Immature natural killer cell (primary cell): Measurements from ENCODE around the gene GLRX2. TPM values are rescaled to one million over a fixed set of nuclear protein-coding genes. Genes with fewer than 3 reads are reported as not detected.
"Not testable (repeated sequence)": the region's sequence is repeated elsewhere in the genome, so short reads cannot be mapped to it uniquely, and the experiment has no call there.

Experiments used
- DNase-seq, 3 donors: peaks; one replicate each; pipeline ENCODE4 v3.0.0; 2022; ENCODE audit warnings: mixed read lengths in 1 of 3
- H3K27ac Mint-ChIP-seq, 6 donors: one replicate each; pipeline ENCODE4 v1.8.0; 2020; ENCODE audit warnings: mixed read lengths in 6 of 6, mild to moderate bottlenecking in 5 of 6, inconsistent platforms in 4 of 6, moderate library complexity in 3 of 6
- H3K27me3 Mint-ChIP-seq, 3 donors: one replicate each; pipeline ENCODE4 v1.8.0; 2020 to 2021; ENCODE audit warnings: low read depth in 3 of 3, mild to moderate bottlenecking in 3 of 3, mixed read lengths in 3 of 3, moderate library complexity in 3 of 3, inconsistent platforms in 1 of 3
- H3K36me3 Mint-ChIP-seq, 3 donors: one replicate each; pipeline ENCODE4 v1.8.0; 2020; ENCODE audit warnings: mixed read lengths in 3 of 3, inconsistent platforms in 2 of 3, mild to moderate bottlenecking in 2 of 3
- H3K4me1 Mint-ChIP-seq, 2 donors: one replicate each; pipeline ENCODE4 v1.8.0; 2020; ENCODE audit warnings: inconsistent platforms in 2 of 2, mild to moderate bottlenecking in 2 of 2, mixed read lengths in 2 of 2, moderate library complexity in 1 of 2
- H3K4me3 Mint-ChIP-seq, 5 donors: one replicate each; pipeline ENCODE4 v1.8.0; 2020; ENCODE audit warnings: mild to moderate bottlenecking in 5 of 5, mixed read lengths in 5 of 5, inconsistent platforms in 3 of 5, moderate library complexity in 3 of 5
- H3K9me3 Mint-ChIP-seq, 6 donors: one replicate each; pipeline ENCODE4 v1.8.0; 2020; ENCODE audit warnings: mild to moderate bottlenecking in 6 of 6, mixed read lengths in 6 of 6, inconsistent platforms in 4 of 6, moderate library complexity in 3 of 6
- polyA plus RNA-seq, 3 donors: library from polyadenylated mRNA; unstranded; fragments of 300-500 nt; fragmentation: Illumina TruSeq; gene quantifications; one replicate each; pipeline ENCODE4 v1.2.3, GENCODE V29; 2021

Gene GLRX2
- polyA plus RNA-seq, 3 donors from 2014 or later, result 12.6 to 21.2 (median 17.5) TPM

DNA sequence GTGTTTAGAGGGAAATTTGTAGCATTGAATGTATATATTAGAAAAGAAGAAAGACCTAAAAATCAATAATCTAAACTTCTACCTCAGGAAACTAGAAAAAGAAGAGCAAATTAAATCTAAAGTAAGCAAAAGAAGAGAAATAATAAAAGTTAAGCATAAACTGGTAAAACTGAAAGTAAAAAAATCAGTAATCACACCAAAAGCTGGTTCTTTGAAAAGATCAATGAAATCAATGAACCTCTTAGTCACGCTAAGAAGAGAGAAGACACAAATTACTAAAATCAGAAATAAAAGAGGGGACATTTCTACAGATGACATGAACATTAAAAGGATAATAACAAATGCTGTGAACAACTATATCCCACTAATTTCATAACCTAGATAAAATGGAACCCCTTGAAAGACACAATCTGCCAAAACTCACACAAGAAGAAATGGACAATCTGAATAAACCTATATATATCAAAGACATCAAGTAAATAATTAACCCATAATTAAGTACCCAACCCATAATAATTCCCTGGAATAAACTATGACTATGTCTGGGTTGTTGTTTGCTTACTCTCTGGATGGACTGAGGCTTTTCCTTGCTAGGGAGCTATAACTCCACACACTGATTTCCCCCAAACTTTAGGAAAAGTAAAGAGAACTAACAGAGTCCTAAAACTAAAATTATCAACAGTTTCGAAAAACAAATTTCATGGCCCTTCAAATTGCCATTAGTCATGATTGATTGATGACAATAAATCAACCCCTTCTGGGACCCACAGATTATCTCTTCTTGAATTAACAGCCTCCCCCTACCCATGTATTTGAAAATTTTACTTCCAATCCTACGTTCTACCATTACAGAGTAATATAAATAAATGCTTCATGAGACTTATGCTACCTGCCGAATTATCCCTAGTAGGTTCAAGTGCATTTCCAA lies 13.9 kb upstream of the GLRX2 start:
- DNase-seq, result no peak
- Mint-ChIP-seq H3K9me3 (no peaks in the 10 kb centered on the region), H3K36me3 (no peaks in the 10 kb centered on the region), H3K4me3 (peak overlapping the region in 1 of 5 donors; percentile 6), H3K27me3 (peaks cover 4 to 7% (median 5%) of the 10 kb centered on the region in 3 donors), H3K27ac (peak overlapping the region in 2 of 6 donors; percentile 9 to 14), H3K4me1 (peaks cover 27 to 39% of the 10 kb centered on the region in 2 donors)

DNA sequence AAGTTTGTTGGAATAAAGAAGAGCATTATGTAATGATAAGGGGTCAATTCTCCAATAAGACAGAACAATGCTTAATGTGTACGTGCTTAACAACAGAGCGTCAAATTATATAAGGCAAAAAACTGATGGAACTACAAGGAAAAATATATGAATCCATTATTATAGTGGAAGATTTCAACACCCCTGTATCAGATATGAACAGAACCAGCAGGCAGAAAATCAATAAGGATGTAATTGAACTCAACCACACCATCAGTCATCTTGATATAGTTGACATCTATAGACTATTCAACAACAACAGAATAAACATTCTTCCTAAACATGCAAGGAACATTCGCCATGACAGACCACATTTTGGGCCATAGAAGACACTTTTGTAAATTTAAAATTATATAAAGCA lies 13.0 kb upstream of the GLRX2 start:
- Mint-ChIP-seq H3K27ac (no peak overlapping the region), H3K27me3 (peaks cover 4 to 7% (median 5%) of the 10 kb centered on the region in 3 donors), H3K36me3 (no peaks in the 10 kb centered on the region), H3K4me3 (no peak overlapping the region), H3K9me3 (no peaks in the 10 kb centered on the region), H3K4me1 (peaks cover 18 to 30% of the 10 kb centered on the region in 2 donors)
- no peak for DNase-seq

DNA sequence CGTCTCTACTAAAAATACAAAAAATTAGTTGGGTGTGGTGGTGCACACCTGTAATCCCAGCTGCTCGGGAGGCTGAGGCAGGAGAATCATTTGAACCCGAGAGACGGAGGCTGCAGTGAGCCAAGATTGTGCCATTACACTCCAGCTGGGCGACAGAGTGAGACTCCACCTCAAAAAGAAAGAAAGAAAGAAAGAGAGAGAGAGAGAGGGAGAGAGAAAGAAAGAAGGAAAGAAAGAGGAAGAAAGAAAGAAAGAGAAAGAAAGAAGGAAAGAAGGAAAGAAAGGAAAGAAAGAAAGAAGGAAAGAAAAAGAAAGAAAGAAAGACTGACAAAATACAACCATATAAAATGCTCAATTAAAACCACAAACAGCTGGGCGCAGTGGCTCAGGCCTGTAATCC lies 12.0 kb upstream of the GLRX2 start:
- H3K27me3 Mint-ChIP-seq, H3K9me3 Mint-ChIP-seq, H3K36me3 Mint-ChIP-seq, H3K4me3 Mint-ChIP-seq, H3K27ac Mint-ChIP-seq, DNase-seq: not testable (repeated sequence)
- peaks cover 8 to 20% of the 10 kb centered on the region in 2 donors for H3K4me1 Mint-ChIP-seq

DNA sequence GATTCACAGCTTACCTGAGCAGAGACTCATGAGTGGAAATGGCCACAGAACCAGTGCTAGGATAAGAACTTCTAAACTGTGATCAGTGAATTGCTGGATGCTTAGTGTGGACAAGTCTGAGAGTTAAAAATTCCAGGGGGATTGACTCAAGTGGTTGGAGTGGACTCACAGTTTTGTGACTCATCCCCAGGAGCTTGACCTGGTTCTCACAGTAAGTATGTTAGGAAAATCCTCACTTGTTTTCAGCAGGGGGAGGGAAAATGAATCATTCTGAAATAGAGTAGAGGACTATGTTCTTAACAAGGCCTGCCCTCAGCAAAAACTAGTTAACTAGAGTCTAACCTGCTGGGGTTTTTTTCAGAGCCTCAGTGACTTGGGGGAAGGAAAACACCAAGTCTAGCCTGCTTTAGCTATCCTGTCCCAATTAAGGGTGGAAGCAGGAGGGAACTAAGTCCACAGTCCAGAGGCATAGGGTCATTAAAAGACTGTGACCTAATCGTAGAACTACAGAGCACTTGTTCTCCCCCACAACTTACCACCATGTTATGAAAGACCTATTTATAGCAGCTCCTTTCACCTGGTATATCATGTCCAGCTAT lies 10.5 kb upstream of the GLRX2 start:
- no peak for DNase-seq
- Mint-ChIP-seq H3K9me3 (no peaks in the 10 kb centered on the region), H3K4me3 (no peak overlapping the region)

DNA sequence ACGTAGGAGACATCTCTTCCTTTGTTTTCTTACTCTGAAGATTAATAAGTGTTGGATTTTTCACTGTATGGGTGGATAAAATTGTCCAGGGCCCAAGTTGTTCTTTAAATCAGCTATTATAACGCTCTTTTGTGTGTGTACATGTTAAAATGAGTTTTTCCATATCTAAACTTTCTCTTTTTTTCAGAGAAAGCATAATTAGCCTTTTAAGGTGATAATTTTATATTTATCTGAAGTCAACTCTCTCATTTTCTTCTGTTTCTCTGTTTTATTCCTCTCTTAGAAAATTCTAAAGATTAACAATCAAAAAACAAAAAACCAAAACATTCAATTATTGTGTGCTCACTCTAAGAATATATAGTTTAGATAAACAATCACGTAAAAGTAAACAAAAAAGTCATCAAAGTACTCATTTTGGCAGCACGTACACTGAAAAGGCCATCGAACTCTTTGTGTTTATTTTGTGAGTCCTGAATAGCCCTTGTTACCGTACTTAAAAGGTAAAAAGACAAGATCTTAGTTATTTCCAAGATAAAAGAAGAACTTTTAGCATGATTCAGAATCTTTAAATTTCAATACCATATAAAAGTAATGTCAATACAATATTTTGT lies 9.4 kb upstream of the GLRX2 start:
- Mint-ChIP-seq H3K4me1 (no peaks in the 10 kb centered on the region), H3K27ac (no peak overlapping the region), H3K36me3 (no peaks in the 10 kb centered on the region), H3K4me3 (no peak overlapping the region), H3K27me3 (peaks cover 1 to 3% (median 2%) of the 10 kb centered on the region in 3 donors), H3K9me3 (no peaks in the 10 kb centered on the region)
- DNase-seq, result no peak

More for the DNA sequence above, 10.5 kb upstream of the GLRX2 start:
- peaks cover 0 to 6% of the 10 kb centered on the region in 2 donors for H3K4me1 Mint-ChIP-seq
- H3K27me3 Mint-ChIP-seq, result peaks cover 1 to 4% (median 2%) of the 10 kb centered on the region in 3 donors
- no peak overlapping the region for H3K27ac Mint-ChIP-seq
- no peaks in the 10 kb centered on the region for H3K36me3 Mint-ChIP-seq

DNA sequence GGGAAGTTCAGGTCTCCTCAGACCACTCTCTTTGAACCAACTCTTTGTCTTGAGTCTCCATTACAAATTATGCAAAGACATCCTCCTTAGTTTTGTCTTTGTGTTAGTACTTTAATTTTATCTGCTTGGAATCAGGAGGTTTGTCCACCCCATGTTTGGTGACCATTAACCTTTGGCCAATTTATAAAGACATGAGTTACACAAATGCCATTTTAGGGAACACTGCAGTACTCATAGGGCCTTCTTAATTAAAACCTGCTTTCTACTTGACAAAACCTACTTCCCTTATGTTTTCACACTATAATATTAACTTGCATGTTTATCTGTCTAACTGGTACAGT lies 8.7 kb upstream of the GLRX2 start:
- H3K27ac Mint-ChIP-seq, result no peak overlapping the region
- H3K9me3 Mint-ChIP-seq, result no peaks in the 10 kb centered on the region
- H3K4me1 Mint-ChIP-seq, result no peaks in the 10 kb centered on the region
- no peak overlapping the region for H3K4me3 Mint-ChIP-seq
- DNase-seq, result no peak
- H3K36me3 Mint-ChIP-seq, result no peaks in the 10 kb centered on the region
- peaks cover 1 to 4% (median 3%) of the 10 kb centered on the region in 3 donors for H3K27me3 Mint-ChIP-seq

DNA sequence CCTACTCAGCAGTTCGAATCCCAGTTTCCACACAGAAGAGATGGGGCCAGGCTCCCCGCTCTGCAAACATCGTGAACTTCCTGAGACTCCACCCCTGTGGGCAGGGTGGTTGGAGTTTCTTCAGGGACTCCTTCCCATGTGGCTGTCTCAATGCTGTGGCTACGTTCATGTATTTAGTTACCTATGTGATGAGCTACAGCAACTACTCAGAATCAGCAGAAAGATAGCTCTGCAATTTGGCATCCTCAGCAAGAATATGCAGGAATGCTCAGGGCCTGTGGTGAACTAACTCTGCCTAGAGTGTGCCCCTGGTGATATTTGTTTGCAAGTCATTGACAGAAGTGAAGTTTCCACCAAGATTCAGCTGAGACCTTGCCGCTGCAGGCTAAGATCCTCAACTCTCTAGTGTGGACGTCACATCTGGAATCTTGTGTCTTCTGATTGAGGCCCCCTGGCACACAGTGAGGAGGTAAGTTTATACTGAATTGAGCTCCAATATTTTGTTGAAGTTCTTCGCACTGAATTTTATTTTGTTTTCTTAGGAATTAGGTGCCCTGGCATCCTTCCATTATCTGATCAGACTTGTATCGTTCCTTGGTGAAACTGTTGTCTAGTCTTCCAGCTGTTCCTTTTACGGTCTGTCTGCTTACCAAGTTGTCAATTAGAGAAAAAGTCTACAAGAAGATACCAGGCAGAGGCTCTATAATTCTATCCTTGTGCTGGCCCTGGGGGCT lies 8.2 kb upstream of the GLRX2 start:
- H3K4me3 Mint-ChIP-seq, result no peak overlapping the region
- H3K27ac Mint-ChIP-seq, result no peak overlapping the region
- no peaks in the 10 kb centered on the region for H3K9me3 Mint-ChIP-seq
- peaks cover 3 to 4% (median 3%) of the 10 kb centered on the region in 3 donors for H3K27me3 Mint-ChIP-seq
- no peaks in the 10 kb centered on the region for H3K36me3 Mint-ChIP-seq
- H3K4me1 Mint-ChIP-seq, result no peaks in the 10 kb centered on the region
- DNase-seq, result no peak

DNA sequence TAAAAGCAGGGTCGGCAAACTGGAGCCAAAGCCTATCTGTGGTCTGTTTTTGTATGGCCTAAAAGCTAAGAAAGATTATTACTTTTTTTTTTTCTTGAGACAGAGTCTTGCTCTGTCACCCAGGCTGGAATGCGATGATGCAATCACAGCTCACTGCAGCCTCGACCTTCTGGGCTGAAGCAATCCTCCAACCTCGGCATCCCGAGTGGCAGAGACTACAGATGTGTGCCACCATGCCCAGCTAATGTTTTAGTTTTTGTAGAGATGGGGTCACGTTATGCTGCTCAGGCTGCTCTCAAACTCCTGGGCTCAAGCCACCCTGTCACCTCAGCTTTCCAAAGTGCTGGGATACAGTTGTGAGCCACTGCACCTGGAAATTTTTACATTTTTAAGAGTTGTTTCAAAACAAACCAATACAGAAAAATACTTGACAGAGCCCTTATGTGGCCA lies 6.5 kb upstream of the GLRX2 start:
- Mint-ChIP-seq H3K4me1 (no peaks in the 10 kb centered on the region), H3K4me3 (no peak overlapping the region), H3K9me3 (no peaks in the 10 kb centered on the region), H3K27ac (no peak overlapping the region), H3K36me3 (no peaks in the 10 kb centered on the region), H3K27me3 (peaks cover 0 to 4% (median 3%) of the 10 kb centered on the region in 3 donors)
- no peak for DNase-seq

DNA sequence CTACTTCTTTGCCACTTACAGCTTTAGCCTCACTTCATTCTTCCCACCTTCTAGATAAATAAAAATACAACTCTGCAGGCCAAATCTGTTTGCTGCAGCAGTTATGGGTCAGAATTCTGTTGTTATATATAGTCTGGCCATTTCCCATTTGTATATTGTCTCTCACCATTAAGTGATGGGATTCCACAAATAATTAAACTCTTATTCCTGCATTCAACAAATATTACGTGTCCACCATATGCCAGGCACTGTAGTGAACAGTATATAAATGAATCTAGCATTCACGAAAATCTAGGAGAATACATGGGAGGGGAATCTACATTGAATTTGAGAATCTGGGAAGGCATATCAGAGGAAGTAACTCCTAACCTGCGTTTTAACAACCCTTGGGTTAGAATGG lies 5.7 kb upstream of the GLRX2 start:
- Mint-ChIP-seq H3K36me3 (no peaks in the 10 kb centered on the region), H3K4me3 (no peak overlapping the region), H3K27me3 (peaks cover 0 to 3% (median 2%) of the 10 kb centered on the region in 3 donors), H3K9me3 (no peaks in the 10 kb centered on the region), H3K27ac (no peak overlapping the region), H3K4me1 (no peaks in the 10 kb centered on the region)
- no peak for DNase-seq

DNA sequence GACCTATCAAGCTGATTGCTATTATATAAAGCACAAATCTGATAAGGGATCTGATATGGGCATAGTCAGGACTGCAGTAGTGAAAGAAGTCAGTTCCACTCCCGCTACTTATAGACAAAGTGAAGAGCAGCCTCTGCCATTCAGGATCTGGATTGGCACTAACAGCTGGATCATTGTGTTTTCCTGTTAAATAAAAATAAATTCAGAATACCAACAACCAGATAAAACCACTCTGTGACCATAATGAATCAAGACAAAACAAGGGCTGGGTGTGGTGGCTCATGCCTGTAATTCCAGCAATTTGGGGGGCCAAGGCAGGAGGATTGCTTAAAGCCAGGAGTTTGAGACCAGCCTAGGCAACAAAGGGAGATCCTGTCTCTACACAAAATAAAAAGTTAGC lies 5.0 kb upstream of the GLRX2 start:
- DNase-seq, result no peak
- Mint-ChIP-seq H3K4me1 (peaks cover 4 to 6% of the 10 kb centered on the region in 2 donors), H3K36me3 (no peaks in the 10 kb centered on the region), H3K4me3 (no peak overlapping the region), H3K9me3 (no peaks in the 10 kb centered on the region), H3K27me3 (peaks cover 0 to 4% (median 2%) of the 10 kb centered on the region in 3 donors), H3K27ac (no peak overlapping the region)

DNA sequence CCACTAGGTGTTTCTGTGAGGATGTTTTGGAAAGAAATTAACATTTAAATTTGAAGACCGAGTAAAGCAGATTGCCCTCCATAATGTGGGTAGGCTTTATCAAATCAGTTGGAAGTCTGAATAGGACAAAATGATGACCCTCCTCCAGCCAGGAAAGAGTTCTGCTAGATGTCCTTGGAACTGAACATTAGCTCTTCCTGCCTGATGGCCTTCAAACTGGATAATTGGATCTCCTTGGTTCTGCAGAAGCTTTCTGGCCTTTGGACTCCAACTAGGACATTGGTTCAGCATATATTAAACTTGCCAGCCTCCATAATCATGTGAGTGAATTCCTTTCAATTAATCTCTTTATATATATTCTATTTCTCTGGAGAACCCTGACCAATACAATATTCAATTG lies 4.4 kb upstream of the GLRX2 start:
- H3K4me1 Mint-ChIP-seq, result peaks cover 6 to 7% of the 10 kb centered on the region in 2 donors

DNA sequence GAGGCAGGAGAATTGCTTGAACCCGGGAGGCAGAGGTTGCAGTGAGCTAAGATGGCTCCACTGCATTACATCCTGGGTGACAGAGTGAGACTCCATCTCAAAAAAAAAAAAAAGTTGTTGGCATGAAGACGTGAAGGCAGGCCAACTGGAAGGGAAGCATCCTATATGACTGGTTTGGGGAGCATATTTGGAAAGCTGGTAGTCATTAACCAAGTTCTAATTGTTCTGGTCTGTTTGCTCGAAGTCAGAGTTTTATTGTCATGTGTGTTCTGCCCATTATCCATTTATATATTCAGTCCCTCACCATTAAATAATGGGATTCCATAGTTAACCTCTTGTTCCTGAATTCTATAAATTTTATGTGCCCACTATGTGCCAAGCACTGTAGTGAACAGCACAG lies 3.3 kb upstream of the GLRX2 start:
- Mint-ChIP-seq H3K4me1 (peaks cover 16 to 17% of the 10 kb centered on the region in 2 donors), H3K27me3 (peaks cover 0 to 7% (median 4%) of the 10 kb centered on the region in 3 donors), H3K27ac (no peak overlapping the region), H3K36me3 (no peaks in the 10 kb centered on the region), H3K4me3 (no peak overlapping the region), H3K9me3 (no peaks in the 10 kb centered on the region)
- no peak for DNase-seq

More for the DNA sequence above, 4.4 kb upstream of the GLRX2 start:
- no peaks in the 10 kb centered on the region for H3K9me3 Mint-ChIP-seq
- peaks cover 0 to 7% (median 4%) of the 10 kb centered on the region in 3 donors for H3K27me3 Mint-ChIP-seq
- DNase-seq, result no peak
- no peak overlapping the region for H3K4me3 Mint-ChIP-seq
- no peak overlapping the region for H3K27ac Mint-ChIP-seq
- no peaks in the 10 kb centered on the region for H3K36me3 Mint-ChIP-seq

DNA sequence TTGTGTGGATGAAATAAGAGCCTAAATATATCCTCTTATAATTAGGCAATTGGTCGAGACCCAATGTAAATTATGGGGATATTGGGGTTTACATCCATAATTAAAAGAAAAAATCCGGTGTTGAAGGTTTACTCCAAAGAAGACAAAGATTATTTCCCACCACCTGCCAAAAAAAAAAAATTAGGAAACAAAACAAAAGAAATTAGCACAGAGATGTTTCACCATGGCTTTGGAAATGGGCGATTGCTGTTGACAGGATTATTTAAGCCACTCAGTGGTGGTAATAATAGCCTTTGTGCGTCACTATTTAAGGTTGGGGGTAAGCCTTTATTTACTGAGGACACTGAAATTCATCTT lies 585 bp upstream of the GLRX2 start:
- Mint-ChIP-seq H3K27me3 (peaks cover 0 to 7% (median 4%) of the 10 kb centered on the region in 3 donors), H3K4me1 (peaks cover 22 to 26% of the 10 kb centered on the region in 2 donors), H3K36me3 (peaks cover 0 to 4% (median 0%) of the 10 kb centered on the region in 3 donors), H3K9me3 (no peaks in the 10 kb centered on the region), H3K4me3 (peak overlapping the region; percentile 90 to 98 (median 96)), H3K27ac (peak overlapping the region; percentile 77 to 90 (median 84))
- DNase-seq, result no peak
